ENCODE data around the gene TMEM259.
A peak's percentile ranks its signal among the peaks of the same experiment; 100 is the strongest.

TMEM259 gene

GRCh38 chr19:1019980-1020867 is 699 bp downstream of the TMEM259 start:
- TF ChIP-seq CTCF (IDR thresholded peaks at IDR 0.05; ENCODE audit: borderline replicate concordance, insufficient read depth, low read depth, low read length), result no peak
- H3K4me3 ChIP-seq (ENCODE audit: low read depth, low read length), result peak overlapping the region; percentile 92

- peak overlapping the region; percentile 92 for H3K4me3 ChIP-seq (ENCODE audit: low read depth, low read length)
- no peak for TF ChIP-seq CTCF (IDR thresholded peaks at IDR 0.05; ENCODE audit: borderline replicate concordance, insufficient read depth, low read depth, low read length)
Observed at GRCh38 chr19:1019616-1019961, 1.3 kb downstream of the TMEM259 start.

GRCh38 chr19:1018932-1019615 is 1.8 kb downstream of the TMEM259 start:
- no peak for TF ChIP-seq CTCF (IDR thresholded peaks at IDR 0.05; ENCODE audit: borderline replicate concordance, insufficient read depth, low read depth, low read length)
- peak overlapping the region; percentile 92 for H3K4me3 ChIP-seq (ENCODE audit: low read depth, low read length)

- no peak overlapping the region for H3K4me3 ChIP-seq (ENCODE audit: low read depth, low read length)
- no peak for TF ChIP-seq CTCF (IDR thresholded peaks at IDR 0.05; ENCODE audit: borderline replicate concordance, insufficient read depth, low read depth, low read length)
Observed at GRCh38 chr19:1018393-1018792, 2.5 kb downstream of the TMEM259 start.

DNA sequence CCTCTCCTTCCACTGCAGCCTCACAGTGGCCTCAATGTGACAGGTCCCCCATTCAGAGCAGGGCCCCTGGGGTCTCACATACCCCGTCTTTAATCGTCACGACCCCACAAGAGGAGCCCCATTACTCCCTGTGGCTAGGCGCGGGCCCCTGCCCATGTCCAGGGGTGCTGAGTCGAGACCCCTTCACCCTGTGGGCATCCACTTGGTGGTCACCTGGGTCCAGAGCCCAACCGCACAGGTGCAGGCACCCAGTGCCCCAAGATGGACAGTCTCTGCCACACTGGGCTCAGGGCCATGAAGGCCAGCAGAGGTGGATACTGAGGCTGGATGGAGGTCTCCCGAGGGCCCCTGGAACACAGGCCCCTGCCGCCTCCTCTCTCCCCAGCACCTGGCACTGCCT is 3.0 kb downstream of the TMEM259 start:
- H3K4me3 ChIP-seq (ENCODE audit: low read depth, low read length), result no peak overlapping the region
- no peak for TF ChIP-seq CTCF (IDR thresholded peaks at IDR 0.05; ENCODE audit: borderline replicate concordance, insufficient read depth, low read depth, low read length)

GRCh38 chr19:1017115-1017905 is 3.6 kb downstream of the TMEM259 start:
- no peak overlapping the region for H3K4me3 ChIP-seq (ENCODE audit: low read depth, low read length)

More at GRCh38 chr19:1017115-1017905, 3.6 kb downstream of the TMEM259 start:
- no peak for TF ChIP-seq CTCF (IDR thresholded peaks at IDR 0.05; ENCODE audit: borderline replicate concordance, insufficient read depth, low read depth, low read length)
